Right cardiac atrium (tissue), 5 donors: ENCODE data around the gene ATP9A. TPM values are rescaled to one million over a fixed set of nuclear protein-coding genes. Genes with fewer than 3 reads are reported as not detected.
"Not testable (repeated sequence)": the region's sequence is repeated elsewhere in the genome, so short reads cannot be mapped to it uniquely, and the experiment has no call there.

ENCODE experiments used
- ATAC-seq, 2 donors: fragments of 200-7000 bp; cut with Tn5 transposase; one replicate each; pipeline versions ENCODE4 v1.8.0 to v1.9.1; 2020; ENCODE audit warnings: moderate library complexity in 2 of 2, mild to moderate bottlenecking in 1 of 2
- DNase-seq, 3 donors: peaks; one replicate each; pipeline ENCODE4 v3.0.0-alpha.2; 2020
- H3K27ac ChIP-seq: one replicate; pipeline ENCODE4 v1.5.1; 2013; ENCODE audit warnings: mild to moderate bottlenecking, low read length, control low read depth, moderate library complexity
- H3K27me3 ChIP-seq: one replicate; pipeline ENCODE4 v1.6.1; 2013; ENCODE audit not compliant: control insufficient read depth, insufficient read depth
- H3K4me1 ChIP-seq: one replicate; pipeline ENCODE4 v1.6.1; 2013; ENCODE audit warnings: low read length; ENCODE audit not compliant: control insufficient read depth, insufficient read depth
- H3K4me3 ChIP-seq: one replicate; pipeline ENCODE4 v1.5.1; 2013; ENCODE audit warnings: low read length, control low read depth
- H3K9me3 ChIP-seq: one replicate; pipeline ENCODE4 v1.6.1; 2013; ENCODE audit warnings: low read length; ENCODE audit not compliant: control insufficient read depth
- WGBS: extraction: QIAGEN DNeasy Blood & Tissue Kit; methylation state at CpG from one replicate; pipeline ENCODE4 v1.1.7; 2013; 5-methylcytosine and 5-hydroxymethylcytosine counted together
- intact Hi-C, 4 donors: fragments of 100-400 bp; cut with DNase I; formaldehyde crosslinking; loops; one replicate each; pipeline versions ENCODE4 v1.11.0 to v1.14.0; 2022 to 2023
- polyA plus RNA-seq: library from polyadenylated mRNA; stranded (reverse); fragments of 200-250 nt; gene quantifications from one replicate; pipeline ENCODE4 v1.2.3, GENCODE V29; 2013
- total RNA-seq, 4 donors: library from RNA; stranded (reverse); fragmentation: NEBNext Ultra II Directional; extraction: Animal tissue kit (Norgen Biotek cat#: 25700); gene quantifications; one replicate each; pipeline ENCODE4 v1.2.1, GENCODE V29; 2021
- donor health status: healthy with polysubstance abuse.
- donor health status: DM: no; HTN: yes; CAD: no.
- donor health status: DM: no; HTN: no; CAD: no.
- donor health status: DM: no; HTN: yes; CAD: no; lungs with severe emphysema.
- donor health status: DM: yes; HTN: yes; CAD: no.

ATP9A gene
- total and polyA plus RNA-seq, 5 donors, result 6.2 to 23.9 (median 19.4) TPM

DNA sequence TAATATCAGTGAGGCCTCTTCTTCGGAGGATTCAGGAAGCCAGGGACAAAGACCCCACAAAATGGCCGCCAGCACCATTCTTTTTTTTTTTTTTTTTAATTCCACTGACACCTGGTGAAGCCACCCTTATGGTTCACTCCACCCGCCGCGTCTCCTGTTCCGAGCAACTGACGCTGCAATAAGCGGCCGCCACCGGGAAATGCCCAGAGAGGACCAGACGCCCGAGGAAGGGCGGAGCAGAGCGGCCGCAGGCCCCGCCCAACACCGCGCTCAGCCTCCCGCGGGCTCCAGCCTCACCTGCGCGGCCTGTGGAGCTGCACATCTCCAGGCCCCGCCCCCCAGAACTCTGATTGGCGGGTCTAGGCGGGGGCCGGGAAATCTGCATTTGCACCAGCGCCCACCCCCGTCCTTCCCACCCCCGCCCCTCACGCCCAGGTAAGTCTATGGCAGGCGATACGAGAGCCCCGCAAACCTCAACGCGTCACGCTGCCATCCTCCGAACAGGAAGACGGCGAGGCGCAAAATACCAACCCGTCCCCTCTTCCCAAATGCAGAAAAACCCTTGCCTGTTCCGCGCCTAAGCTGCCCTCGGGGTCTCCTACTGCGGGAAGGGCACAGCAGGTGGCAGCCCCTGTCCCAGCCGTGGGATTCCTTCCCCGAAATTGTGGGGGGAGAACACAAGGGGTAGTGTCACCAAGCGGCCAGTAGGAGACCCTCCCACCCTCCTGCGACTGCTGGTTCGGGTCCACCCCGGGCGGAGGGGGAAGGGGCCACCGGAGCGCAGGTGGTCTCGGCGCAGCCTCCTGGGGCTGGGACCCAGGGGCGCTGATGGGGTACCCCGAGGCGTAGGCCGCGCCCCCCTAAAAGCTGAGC lies 960 bp downstream of the ATP9A start:
- intact Hi-C loops, result no loop called here
- no peaks in the 10 kb centered on the region for H3K27me3 ChIP-seq
- no peaks in the 10 kb centered on the region for H3K9me3 ChIP-seq
- peak overlapping the region; percentile 100 for H3K4me3 ChIP-seq
- H3K27ac ChIP-seq, result no peak overlapping the region
- DNase-seq (peak; percentile 61 to 85 (median 79)), ATAC-seq (peak; percentile 91 to 95)
- WGBS, result 2% methylated on average over 61 of the region's 61 CpGs
- no peaks in the 10 kb centered on the region for H3K4me1 ChIP-seq

GRCh38 chr20:51765381-51765780 lies 2.8 kb downstream of the ATP9A start:
- H3K4me1 ChIP-seq, H3K27ac ChIP-seq, H3K9me3 ChIP-seq, H3K27me3 ChIP-seq, intact Hi-C loops, H3K4me3 ChIP-seq, DNase-seq, ATAC-seq: not testable (repeated sequence)
- 74% methylated on average over 10 of the region's 10 CpGs for WGBS

GRCh38 chr20:51763965-51764602 lies 4.1 kb downstream of the ATP9A start:
- Histone ChIP-seq H3K9me3 (no peaks in the 10 kb centered on the region), H3K27ac (no peak overlapping the region), H3K4me1 (no peaks in the 10 kb centered on the region), H3K27me3 (no peaks in the 10 kb centered on the region), H3K4me3 (no peak overlapping the region)
- ATAC-seq (no peak), DNase-seq (no peak)
- intact Hi-C loops, result no loop called here
- 82% methylated on average over 6 of the region's 6 CpGs for WGBS

DNA sequence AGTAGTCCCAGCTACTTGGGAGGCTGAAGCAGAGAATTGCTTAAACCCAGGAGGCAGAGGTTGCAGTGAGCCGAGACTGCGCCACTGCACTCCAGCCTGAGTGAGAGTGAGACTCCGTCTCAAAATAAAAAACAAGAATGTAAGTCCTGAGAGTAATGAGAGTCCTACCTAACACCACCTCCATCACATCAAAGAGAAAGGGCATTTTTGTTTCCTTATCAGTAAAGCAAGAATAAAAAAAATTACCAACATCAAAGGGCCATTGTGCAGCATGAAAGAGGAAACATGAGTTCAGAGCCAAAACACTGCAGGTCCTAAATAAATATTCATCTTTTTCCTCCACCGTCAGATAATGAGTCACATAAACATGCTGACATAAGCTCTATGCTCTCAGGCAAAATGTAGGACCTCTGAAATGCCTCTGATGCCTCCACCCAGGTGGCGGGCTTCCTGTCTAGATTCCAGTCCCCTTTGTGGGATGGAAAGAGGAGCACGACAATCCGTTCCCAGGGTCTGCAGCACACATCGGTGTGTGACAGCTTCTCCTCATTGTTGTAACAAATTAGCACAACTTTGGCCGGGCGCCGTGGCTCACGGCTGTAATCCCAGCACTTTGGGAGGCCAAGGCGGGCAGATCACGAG lies 7.2 kb downstream of the ATP9A start:
- H3K27me3 ChIP-seq, result no peaks in the 10 kb centered on the region
- no peak overlapping the region for H3K27ac ChIP-seq
- no peaks in the 10 kb centered on the region for H3K9me3 ChIP-seq
- H3K4me1 ChIP-seq, result peaks cover 2% of the 10 kb centered on the region
- DNase-seq, result no peak
- WGBS, result 73% methylated on average over 14 of the region's 14 CpGs
- no peak overlapping the region for H3K4me3 ChIP-seq
- intact Hi-C loops, result no loop called here
- peak in 1 of 2 donors; percentile 61 for ATAC-seq

- 85% methylated on average over 14 of the region's 14 CpGs for whole genome bisulfite sequencing
- no peaks in the 10 kb centered on the region for H3K27me3 ChIP-seq
- no peaks in the 10 kb centered on the region for H3K9me3 ChIP-seq
- DNase-seq (no peak), ATAC-seq (no peak)
- H3K4me1 ChIP-seq, result peaks cover 2% of the 10 kb centered on the region
- no peak overlapping the region for H3K27ac ChIP-seq
- intact Hi-C loops, result no loop called here
- H3K4me3 ChIP-seq, result no peak overlapping the region
Observed at GRCh38 chr20:51759769-51760510, 8.2 kb downstream of the ATP9A start.

DNA sequence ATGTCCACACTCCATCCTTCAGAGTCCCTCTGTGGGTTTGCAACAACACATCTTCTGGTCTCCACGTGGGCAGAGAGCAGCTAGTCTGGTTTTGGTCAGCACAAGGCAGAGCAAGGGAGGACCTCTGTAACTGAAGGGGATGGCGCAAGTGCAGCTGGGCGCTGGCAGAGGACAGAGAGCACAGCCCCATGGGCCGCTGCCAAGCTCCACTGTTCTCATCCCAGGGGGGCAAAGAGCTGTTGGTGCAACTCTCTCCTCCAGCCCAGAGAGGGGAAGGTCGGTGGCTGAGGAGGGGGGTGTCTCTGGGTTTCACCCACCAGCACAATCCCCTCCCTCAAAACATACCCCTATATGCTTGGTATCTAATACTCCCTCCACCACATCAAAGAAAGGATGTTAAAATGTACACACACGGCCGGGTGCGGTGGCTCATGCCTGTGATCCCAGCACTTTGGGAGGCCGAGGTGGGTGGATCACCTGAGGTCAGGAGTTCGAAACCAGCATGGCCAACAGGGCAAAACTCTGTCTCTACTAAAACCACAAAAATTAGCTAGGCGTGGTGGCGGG lies 9.1 kb downstream of the ATP9A start:
- intact Hi-C loops, result no loop called here
- H3K9me3 ChIP-seq, result no peaks in the 10 kb centered on the region
- DNase-seq (peak; percentile 50 to 68 (median 63)), ATAC-seq (peak; percentile 59 to 73)
- WGBS, result 86% methylated on average over 12 of the region's 12 CpGs
- no peaks in the 10 kb centered on the region for H3K27me3 ChIP-seq
- H3K4me1 ChIP-seq, result peaks cover 2% of the 10 kb centered on the region
- no peak overlapping the region for H3K27ac ChIP-seq
- H3K4me3 ChIP-seq, result no peak overlapping the region

DNA sequence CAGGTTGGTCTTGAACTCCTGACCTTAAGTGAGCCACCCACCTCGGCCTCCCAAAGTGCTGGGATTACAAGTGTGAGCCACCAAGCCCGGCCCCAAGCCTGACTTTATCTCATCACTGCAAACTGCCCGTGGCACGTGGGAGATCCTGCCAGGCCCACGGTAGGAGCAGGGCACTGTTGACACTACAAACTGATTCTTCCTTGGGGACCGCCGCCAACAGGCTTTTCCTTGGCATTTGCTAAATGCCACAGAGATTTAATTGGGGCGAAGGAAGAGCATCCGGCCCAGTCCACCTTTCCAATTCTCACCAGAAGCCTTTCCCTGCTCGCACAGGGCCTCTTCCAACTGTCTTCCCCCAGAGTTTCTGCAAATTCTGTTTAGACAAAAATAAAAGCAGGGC lies 11.0 kb downstream of the ATP9A start:
- DNase-seq (no peak), ATAC-seq (no peak)
- Histone ChIP-seq H3K4me3 (no peak overlapping the region), H3K9me3 (no peaks in the 10 kb centered on the region), H3K27ac (no peak overlapping the region), H3K4me1 (peaks cover 2% of the 10 kb centered on the region), H3K27me3 (no peaks in the 10 kb centered on the region)
- intact Hi-C loops, result no loop called here
- 84% methylated on average over 10 of the region's 10 CpGs for WGBS

GRCh38 chr20:51756653-51757052 lies 11.5 kb downstream of the ATP9A start:
- H3K4me1 ChIP-seq, result peaks cover 6% of the 10 kb centered on the region
- 68% methylated on average over 3 of the region's 3 CpGs for WGBS
- intact Hi-C loops, result no loop called here
- no peaks in the 10 kb centered on the region for H3K27me3 ChIP-seq
- DNase-seq (no peak), ATAC-seq (no peak)
- H3K27ac ChIP-seq, result no peak overlapping the region
- no peak overlapping the region for H3K4me3 ChIP-seq
- no peaks in the 10 kb centered on the region for H3K9me3 ChIP-seq

GRCh38 chr20:51753220-51753619 lies 15.0 kb downstream of the ATP9A start:
- H3K27me3 ChIP-seq, DNase-seq, H3K27ac ChIP-seq, intact Hi-C loops, H3K4me3 ChIP-seq, ATAC-seq, H3K9me3 ChIP-seq: not testable (repeated sequence)
- H3K4me1 ChIP-seq, result peaks cover 10% of the 10 kb centered on the region
- WGBS, result 94% methylated on average over 8 of the region's 8 CpGs

DNA sequence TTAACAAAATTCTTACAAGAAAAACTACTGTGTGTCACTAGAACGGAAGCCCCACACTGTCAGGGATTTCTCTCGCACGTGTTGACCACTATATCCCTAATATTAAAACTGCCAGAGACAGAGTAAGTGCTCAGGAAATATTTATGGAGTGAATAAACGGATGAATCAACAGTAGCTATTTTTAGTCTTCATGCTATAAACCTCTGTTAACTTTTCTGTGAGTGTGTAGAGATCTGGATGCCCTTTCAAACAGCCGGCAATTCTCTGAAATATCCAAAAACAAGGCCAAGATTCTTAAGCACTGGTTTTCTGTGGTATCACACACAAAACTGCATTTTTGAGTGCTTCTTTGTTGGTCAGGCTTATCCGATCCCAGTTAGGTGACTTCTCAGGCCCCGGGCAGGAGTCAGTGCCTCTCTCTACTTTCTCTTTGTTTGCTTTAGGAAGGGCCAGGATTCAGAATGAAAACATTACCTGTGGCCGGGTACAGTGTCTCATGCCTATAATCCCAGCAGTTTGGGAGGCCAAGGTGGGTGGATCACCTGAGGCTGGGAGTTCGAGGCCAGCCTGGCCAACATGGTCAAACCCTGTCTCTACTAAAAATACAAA lies 15.7 kb downstream of the ATP9A start:
- 42% methylated on average over 9 of the region's 9 CpGs for WGBS
- DNase-seq, result no peak
- no peak for ATAC-seq
- Histone ChIP-seq H3K27ac (peak overlapping the region; percentile 26), H3K27me3 (no peaks in the 10 kb centered on the region), H3K4me1 (peaks cover 10% of the 10 kb centered on the region), H3K9me3 (no peaks in the 10 kb centered on the region), H3K4me3 (no peak overlapping the region)
- intact Hi-C loops, result no loop called here
